Liver (tissue), 3 donors: ENCODE data around the gene SPAST.

Source experiments
- FOXA1 ChIP-seq: IDR thresholded peaks from 2 replicates; pipeline ENCODE4 v1.6.1; 2016; ENCODE audit warnings: antibody characterized with exemption
- HNF4A ChIP-seq, 2 donors: conservative IDR thresholded peaks; 2 replicates each; pipeline ENCODE4 v1.6.1; 2016; ENCODE audit warnings: antibody characterized with exemption in 2 of 2, mild to moderate bottlenecking in 2 of 2
- JUND ChIP-seq, 2 donors: IDR thresholded peaks; 2 replicates each; pipeline ENCODE4 v1.6.1; 2016; ENCODE audit warnings: antibody characterized with exemption in 2 of 2
- TAF1 ChIP-seq: conservative IDR thresholded peaks from 2 replicates; pipeline ENCODE4 v1.6.1; 2016; ENCODE audit warnings: antibody characterized with exemption, mild to moderate bottlenecking
- YY1 ChIP-seq: IDR thresholded peaks from 2 replicates; pipeline ENCODE4 v1.6.1; 2016; ENCODE audit warnings: antibody characterized with exemption, mild to moderate bottlenecking
- TF ChIP-seq, protein P1 (sequence below): fragments of 150-350 bp; IDR thresholded peaks from 2 replicates; pipeline ENCODE4 v1.5.1; 2017; ENCODE audit warnings: improper control_type of control experiment, low read depth, low read length; ENCODE audit not compliant: missing input control
- TF ChIP-seq, protein P2 (sequence below): IDR thresholded peaks from 2 replicates; pipeline ENCODE4 v1.6.1; 2016; ENCODE audit warnings: antibody characterized with exemption
- TF ChIP-seq, protein P3 (sequence below): IDR thresholded peaks from 2 replicates; pipeline ENCODE4 v1.6.1; 2016; ENCODE audit warnings: antibody characterized with exemption, mild to moderate bottlenecking
- TF ChIP-seq, protein P4 (sequence below): IDR thresholded peaks from 2 replicates; pipeline ENCODE4 v1.6.1; 2016; ENCODE audit warnings: antibody characterized with exemption
- TF ChIP-seq, protein P5 (sequence below): IDR thresholded peaks from 2 replicates; pipeline ENCODE4 v1.6.1; 2016; ENCODE audit warnings: antibody characterized with exemption
- donor health status: healthy.
- donor health status: healthy.

DNA sequence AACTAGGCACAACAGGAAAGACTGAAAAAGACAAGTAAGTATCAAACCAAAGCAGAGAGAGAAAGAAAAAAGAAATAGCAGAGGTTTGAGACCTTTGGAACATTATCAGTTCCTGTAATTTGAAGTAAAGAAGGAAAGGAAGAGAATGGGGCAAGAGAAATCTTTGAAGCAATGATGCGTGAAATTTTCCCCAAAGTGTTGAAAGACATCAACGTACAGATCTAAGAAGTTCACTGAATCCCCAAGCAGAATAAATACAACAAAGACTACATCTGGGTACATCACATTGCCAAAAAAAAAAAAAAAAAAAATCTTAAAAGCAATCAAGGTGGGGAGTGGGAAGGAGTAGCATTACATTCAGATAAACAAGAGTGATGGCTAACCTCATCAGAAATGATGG, 96.3 kb downstream of the SPAST start:
- TF ChIP-seq, protein P1, sequence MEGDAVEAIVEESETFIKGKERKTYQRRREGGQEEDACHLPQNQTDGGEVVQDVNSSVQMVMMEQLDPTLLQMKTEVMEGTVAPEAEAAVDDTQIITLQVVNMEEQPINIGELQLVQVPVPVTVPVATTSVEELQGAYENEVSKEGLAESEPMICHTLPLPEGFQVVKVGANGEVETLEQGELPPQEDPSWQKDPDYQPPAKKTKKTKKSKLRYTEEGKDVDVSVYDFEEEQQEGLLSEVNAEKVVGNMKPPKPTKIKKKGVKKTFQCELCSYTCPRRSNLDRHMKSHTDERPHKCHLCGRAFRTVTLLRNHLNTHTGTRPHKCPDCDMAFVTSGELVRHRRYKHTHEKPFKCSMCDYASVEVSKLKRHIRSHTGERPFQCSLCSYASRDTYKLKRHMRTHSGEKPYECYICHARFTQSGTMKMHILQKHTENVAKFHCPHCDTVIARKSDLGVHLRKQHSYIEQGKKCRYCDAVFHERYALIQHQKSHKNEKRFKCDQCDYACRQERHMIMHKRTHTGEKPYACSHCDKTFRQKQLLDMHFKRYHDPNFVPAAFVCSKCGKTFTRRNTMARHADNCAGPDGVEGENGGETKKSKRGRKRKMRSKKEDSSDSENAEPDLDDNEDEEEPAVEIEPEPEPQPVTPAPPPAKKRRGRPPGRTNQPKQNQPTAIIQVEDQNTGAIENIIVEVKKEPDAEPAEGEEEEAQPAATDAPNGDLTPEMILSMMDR: no peak
- TF ChIP-seq FOXA1 (no peak), TAF1 (no peak), HNF4A (conservative IDR thresholded peaks at IDR 0.05) (no peak), JUND (IDR thresholded peaks at IDR 0.05) (no peak), YY1 (no peak)
- TF ChIP-seq, protein P2, sequence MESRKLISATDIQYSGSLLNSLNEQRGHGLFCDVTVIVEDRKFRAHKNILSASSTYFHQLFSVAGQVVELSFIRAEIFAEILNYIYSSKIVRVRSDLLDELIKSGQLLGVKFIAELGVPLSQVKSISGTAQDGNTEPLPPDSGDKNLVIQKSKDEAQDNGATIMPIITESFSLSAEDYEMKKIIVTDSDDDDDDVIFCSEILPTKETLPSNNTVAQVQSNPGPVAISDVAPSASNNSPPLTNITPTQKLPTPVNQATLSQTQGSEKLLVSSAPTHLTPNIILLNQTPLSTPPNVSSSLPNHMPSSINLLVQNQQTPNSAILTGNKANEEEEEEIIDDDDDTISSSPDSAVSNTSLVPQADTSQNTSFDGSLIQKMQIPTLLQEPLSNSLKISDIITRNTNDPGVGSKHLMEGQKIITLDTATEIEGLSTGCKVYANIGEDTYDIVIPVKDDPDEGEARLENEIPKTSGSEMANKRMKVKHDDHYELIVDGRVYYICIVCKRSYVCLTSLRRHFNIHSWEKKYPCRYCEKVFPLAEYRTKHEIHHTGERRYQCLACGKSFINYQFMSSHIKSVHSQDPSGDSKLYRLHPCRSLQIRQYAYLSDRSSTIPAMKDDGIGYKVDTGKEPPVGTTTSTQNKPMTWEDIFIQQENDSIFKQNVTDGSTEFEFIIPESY: no peak
- TF ChIP-seq, protein P3, sequence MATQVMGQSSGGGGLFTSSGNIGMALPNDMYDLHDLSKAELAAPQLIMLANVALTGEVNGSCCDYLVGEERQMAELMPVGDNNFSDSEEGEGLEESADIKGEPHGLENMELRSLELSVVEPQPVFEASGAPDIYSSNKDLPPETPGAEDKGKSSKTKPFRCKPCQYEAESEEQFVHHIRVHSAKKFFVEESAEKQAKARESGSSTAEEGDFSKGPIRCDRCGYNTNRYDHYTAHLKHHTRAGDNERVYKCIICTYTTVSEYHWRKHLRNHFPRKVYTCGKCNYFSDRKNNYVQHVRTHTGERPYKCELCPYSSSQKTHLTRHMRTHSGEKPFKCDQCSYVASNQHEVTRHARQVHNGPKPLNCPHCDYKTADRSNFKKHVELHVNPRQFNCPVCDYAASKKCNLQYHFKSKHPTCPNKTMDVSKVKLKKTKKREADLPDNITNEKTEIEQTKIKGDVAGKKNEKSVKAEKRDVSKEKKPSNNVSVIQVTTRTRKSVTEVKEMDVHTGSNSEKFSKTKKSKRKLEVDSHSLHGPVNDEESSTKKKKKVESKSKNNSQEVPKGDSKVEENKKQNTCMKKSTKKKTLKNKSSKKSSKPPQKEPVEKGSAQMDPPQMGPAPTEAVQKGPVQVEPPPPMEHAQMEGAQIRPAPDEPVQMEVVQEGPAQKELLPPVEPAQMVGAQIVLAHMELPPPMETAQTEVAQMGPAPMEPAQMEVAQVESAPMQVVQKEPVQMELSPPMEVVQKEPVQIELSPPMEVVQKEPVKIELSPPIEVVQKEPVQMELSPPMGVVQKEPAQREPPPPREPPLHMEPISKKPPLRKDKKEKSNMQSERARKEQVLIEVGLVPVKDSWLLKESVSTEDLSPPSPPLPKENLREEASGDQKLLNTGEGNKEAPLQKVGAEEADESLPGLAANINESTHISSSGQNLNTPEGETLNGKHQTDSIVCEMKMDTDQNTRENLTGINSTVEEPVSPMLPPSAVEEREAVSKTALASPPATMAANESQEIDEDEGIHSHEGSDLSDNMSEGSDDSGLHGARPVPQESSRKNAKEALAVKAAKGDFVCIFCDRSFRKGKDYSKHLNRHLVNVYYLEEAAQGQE: no peak
- TF ChIP-seq, protein P4, sequence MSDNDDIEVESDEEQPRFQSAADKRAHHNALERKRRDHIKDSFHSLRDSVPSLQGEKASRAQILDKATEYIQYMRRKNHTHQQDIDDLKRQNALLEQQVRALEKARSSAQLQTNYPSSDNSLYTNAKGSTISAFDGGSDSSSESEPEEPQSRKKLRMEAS: no peak
- TF ChIP-seq, protein P5, sequence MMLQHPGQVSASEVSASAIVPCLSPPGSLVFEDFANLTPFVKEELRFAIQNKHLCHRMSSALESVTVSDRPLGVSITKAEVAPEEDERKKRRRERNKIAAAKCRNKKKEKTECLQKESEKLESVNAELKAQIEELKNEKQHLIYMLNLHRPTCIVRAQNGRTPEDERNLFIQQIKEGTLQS: no peak
